ENCODE results near the gene USP5.

Gene USP5, protein sequence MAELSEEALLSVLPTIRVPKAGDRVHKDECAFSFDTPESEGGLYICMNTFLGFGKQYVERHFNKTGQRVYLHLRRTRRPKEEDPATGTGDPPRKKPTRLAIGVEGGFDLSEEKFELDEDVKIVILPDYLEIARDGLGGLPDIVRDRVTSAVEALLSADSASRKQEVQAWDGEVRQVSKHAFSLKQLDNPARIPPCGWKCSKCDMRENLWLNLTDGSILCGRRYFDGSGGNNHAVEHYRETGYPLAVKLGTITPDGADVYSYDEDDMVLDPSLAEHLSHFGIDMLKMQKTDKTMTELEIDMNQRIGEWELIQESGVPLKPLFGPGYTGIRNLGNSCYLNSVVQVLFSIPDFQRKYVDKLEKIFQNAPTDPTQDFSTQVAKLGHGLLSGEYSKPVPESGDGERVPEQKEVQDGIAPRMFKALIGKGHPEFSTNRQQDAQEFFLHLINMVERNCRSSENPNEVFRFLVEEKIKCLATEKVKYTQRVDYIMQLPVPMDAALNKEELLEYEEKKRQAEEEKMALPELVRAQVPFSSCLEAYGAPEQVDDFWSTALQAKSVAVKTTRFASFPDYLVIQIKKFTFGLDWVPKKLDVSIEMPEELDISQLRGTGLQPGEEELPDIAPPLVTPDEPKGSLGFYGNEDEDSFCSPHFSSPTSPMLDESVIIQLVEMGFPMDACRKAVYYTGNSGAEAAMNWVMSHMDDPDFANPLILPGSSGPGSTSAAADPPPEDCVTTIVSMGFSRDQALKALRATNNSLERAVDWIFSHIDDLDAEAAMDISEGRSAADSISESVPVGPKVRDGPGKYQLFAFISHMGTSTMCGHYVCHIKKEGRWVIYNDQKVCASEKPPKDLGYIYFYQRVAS
- long read RNA-seq, donor 1, transcript USP5-202 (20 exons, 3,083 nt) = major isoform, 9 of 10 reads
- long read RNA-seq, donor 1, partial matches to known transcripts = 0 of 10 reads
- long read RNA-seq, donor 1, other reads (novel, unspliced or antisense) = 0 of 10 reads
- long read RNA-seq, donor 2, partial matches to known transcripts = 0 of 1 reads
- long read RNA-seq, donor 2, other reads (novel, unspliced or antisense) = 0 of 1 reads
- long read RNA-seq, donor 3, partial matches to known transcripts = 7 of 7 reads
- long read RNA-seq, donor 3, other reads (novel, unspliced or antisense) = 0 of 7 reads
- long read RNA-seq, donor 4, partial matches to known transcripts = 5 of 5 reads
- long read RNA-seq, donor 4, other reads (novel, unspliced or antisense) = 0 of 5 reads
- long read RNA-seq, donor 5, transcript USP5-202 (20 exons, 3,083 nt) = major isoform, 7 of 9 reads
- long read RNA-seq, donor 5, partial matches to known transcripts = 0 of 9 reads
- long read RNA-seq, donor 5, other reads (novel, unspliced or antisense) = 0 of 9 reads
- long read RNA-seq, donor 6, transcript USP5-202 (20 exons, 3,083 nt) = major isoform, 6 of 14 reads
- long read RNA-seq, donor 6, partial matches to known transcripts = 6 of 14 reads
- long read RNA-seq, donor 6, other reads (novel, unspliced or antisense) = 0 of 14 reads
- long read RNA-seq, donor 7, partial matches to known transcripts = 25 of 26 reads
- long read RNA-seq, donor 7, other reads (novel, unspliced or antisense) = 0 of 26 reads
- long read RNA-seq, donor 8, partial matches to known transcripts = 13 of 17 reads
- long read RNA-seq, donor 8, other reads (novel, unspliced or antisense) = 0 of 17 reads

DNA sequence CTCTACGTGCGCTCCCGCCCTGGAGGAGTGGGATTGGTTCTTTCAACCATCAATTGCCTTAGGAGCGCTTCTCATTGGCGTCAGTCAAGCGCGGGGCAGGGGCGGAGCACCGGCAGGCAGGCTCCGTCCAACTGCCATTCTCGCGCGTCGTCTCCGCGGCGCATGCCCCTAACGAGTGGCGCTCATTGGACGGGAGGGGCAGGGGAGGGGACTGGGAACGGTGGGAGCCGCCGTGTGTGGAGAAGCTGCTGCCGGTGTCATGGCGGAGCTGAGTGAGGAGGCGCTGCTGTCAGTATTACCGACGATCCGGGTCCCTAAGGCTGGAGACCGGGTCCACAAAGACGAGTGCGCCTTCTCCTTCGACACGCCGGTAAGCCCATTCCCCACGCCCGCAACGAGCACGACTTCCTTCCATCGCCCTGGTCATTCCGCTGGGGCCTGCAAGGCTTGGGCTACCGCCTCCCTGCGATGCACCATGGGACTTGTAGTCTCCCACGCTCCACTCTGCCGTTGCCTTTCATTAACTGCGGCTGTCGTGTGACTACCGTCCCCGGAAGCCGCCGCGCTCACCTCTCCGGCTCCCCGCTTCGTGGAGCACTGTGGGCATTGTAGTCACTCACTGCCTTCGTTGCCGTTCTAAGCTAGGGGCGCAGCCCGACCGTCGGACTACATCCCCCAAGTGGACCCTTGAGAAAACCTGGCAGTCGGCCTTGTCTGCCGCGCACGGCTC is at the start of gene USP5:
TSS of gene USP5 (plus strand) at position 230 of the 730 bp plus-strand sequence. CDS start at position 260, 30 bp downstream.
- DNase-seq = peak; percentile 100

DNA sequence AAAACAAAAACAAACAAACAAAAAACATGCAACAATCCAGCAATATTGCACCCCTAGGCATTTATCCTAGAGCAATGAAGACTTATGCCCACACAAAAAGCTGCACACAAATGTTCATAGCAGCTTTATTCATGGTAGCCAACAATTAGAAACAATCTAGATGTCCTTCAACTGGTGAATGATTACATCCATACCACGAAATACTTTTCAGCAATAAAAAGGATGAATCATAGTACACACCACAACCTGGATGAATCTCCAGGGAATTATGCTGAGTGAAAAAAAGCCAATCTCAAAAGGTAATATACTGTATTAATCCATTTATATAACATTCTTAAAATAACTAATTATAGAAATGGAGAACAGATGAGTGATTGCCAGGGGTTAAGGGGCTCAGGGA is 44.8 kb upstream of the USP5 start:
- no peak for DNase-seq

DNA sequence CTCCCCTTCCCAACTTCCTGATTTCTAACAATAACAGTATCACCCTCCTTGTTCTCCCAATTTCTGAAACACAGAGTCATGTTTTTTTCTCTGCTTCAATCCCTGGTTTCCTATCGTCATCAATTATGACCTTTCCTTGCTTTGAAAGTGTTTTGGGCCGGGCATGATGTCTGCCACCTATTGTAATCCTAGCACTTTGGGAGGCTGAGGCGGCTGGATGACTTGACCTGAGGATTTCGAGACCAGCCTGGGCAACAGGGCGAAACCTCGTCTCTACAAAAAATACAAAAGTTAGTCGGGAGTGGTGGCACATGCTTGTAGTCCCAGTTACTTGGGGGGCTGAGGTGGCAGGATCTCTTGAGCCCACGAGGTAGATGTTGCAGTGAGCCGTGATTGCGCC is 42.9 kb upstream of the USP5 start:
- no peak for DNase-seq

DNA sequence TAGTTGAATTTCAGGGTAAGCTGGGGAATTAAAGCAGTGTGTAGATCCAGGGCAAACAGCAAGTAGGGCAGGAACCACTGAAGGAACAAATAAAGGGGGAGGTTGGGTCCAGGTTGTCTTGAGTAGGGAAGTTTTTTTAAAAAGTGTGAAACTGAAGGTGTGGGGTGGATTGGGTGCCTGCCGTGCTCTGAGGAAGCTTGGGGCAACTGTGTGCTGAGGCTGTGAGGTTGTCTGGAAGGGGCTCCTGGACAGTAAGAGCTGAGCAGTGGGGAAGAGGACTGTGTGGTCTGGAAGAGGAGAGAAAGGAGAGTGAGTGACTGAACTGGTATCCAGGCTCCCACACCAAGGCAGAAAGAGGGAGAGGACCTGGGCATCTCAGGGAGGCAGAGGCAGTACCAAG is 41.2 kb upstream of the USP5 start:
- DNase-seq = no peak

DNA sequence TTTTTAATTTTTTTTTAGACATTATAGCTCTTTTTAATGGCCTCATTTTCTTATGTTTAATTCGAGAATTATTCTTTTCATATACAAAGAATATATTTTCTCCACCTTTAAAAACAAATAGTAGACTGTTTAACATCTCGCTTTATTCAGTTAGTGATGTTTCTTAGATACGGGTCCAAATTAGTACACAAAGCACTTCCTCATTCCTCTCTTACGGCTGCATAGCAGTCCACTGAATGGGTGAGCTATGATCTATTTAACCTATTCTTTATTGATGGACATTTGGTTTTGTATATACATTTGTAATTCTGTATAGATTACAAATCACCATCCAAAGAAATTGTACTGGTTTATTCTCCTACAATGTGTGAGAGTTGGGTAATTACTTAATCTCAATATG is 38.6 kb upstream of the USP5 start:
- DNase-seq = no peak

DNA sequence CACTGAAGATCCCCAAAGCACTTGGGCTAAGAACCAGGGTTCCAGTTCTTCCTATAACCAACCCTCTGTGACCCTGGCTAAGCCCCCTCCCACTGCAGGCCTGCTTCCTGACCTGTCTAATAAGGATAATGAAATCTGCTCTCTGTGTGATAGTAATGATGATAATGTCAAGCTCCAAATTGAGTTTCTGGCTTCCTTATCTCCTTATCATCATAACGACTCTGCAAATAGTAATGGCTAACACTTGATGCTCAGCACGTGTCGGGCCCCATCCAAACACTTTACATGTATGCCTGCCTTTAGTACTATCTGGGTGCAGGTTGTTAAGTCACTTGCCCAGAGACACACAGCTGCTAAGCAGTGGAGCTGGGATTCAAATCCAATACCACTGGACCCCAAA is 35.4 kb upstream of the USP5 start:
- no peak for DNase-seq

DNA sequence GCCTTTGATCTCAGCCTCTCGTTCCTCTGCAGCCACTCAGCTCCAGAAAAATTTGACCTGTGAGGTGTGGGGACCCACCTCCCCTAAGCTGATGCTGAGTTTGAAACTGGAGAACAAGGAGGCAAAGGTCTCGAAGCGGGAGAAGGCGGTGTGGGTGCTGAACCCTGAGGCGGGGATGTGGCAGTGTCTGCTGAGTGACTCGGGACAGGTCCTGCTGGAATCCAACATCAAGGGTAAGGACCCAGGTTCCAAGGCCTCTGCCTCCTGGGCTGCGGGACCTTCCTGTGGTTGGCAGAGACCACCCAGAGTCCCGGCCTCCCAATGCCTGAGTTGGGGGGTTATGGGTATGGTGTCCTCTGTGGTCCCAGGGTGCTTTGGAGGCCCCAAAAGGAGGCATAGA is 34.9 kb upstream of the USP5 start:
- no peak for DNase-seq

DNA sequence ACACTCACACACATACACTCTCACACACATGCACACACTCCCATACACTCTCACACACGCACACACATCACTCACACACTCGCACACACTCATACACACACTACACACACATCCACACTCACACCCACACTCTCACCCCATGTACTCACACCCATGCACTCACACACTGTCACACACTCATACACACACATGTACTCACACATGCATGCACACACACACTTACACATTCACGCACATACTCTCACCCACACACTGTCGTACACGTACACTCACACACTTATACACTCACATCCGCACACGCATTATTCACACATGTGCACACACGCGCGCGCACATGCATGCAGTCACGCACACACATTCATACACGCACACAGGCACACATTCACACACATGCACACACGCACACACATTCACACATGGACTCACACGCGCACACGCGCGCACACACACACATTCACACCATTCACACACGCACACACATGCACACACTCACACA is 34.2 kb upstream of the USP5 start:
- no peak for DNase-seq

DNA sequence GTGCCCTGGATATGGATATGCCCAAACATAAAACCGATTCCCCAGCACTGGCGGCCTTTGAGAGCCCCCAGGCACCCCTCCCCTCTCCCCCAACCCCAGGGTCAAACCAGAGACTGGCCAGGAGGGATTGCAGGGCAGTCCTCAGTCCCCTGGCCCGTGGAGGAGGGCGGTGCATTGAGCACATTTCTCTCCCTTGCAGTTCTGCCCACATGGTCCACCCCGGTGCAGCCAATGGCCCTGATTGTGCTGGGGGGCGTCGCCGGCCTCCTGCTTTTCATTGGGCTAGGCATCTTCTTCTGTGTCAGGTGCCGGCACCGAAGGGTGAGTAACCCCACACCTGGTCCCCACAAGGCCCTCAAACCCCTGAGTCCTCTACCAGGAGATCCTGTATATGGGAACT is 33.7 kb upstream of the USP5 start:
- DNase-seq = peak; percentile 46

DNA sequence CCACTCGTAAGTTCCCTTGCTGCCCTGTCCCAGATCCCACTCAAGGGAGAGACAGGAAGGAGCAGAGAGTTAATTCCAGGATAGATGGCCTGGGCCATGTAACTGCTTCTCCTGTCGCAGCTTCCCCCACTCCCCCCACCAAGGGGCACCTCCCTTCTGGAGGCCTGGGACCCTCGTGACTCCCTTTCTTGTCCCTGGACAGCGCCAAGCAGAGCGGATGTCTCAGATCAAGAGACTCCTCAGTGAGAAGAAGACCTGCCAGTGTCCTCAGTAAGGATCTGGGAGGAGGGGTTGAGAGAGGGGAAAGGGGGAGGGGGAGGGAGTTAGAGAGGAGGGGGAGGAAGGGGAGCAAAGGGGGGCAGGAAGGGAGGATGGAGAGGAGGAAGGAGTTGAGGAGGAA is 33.3 kb upstream of the USP5 start:
- no peak for DNase-seq

DNA sequence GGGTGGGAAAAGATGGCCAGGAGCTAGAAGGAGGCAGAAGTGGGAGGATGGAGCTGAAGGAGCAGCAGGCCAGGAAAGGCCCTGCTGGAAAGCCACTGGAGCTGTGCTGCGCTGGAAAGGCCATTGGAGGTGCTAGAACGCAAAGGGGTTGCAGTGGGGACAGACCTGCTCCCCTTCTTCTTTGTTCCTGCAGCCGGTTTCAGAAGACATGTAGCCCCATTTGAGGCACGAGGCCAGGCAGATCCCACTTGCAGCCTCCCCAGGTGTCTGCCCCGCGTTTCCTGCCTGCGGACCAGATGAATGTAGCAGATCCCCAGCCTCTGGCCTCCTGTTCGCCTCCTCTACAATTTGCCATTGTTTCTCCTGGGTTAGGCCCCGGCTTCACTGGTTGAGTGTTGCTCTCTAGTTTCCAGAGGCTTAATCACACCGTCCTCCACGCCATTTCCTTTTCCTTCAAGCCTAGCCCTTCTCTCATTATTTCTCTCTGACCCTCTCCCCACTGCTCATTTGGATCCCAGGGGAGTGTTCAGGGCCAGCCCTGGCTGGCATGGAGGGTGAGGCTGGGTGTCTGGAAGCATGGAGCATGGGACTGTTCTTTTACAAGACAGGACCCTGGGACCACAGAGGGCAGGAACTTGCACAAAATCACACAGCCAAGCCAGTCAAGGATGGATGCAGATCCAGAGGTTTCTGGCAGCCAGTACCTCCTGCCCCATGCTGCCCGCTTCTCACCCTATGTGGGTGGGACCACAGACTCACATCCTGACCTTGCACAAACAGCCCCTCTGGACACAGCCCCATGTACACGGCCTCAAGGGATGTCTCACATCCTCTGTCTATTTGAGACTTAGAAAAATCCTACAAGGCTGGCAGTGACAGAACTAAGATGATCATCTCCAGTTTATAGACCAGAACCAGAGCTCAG is 32.6 kb upstream of the USP5 start:
- no peak for DNase-seq

DNA sequence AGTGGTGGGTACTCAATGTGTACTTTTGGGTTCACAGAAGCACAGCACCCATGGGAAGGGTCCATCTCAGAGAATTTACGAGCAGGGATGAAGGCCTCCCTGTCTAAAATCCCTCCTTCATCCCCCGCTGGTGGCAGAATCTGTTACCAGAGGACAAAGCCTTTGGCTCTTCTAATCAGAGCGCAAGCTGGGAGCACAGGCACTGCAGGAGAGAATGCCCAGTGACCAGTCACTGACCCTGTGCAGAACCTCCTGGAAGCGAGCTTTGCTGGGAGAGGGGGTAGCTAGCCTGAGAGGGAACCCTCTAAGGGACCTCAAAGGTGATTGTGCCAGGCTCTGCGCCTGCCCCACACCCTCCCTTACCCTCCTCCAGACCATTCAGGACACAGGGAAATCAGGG is 31.8 kb upstream of the USP5 start:
- peak; percentile 49 for DNase-seq

DNA sequence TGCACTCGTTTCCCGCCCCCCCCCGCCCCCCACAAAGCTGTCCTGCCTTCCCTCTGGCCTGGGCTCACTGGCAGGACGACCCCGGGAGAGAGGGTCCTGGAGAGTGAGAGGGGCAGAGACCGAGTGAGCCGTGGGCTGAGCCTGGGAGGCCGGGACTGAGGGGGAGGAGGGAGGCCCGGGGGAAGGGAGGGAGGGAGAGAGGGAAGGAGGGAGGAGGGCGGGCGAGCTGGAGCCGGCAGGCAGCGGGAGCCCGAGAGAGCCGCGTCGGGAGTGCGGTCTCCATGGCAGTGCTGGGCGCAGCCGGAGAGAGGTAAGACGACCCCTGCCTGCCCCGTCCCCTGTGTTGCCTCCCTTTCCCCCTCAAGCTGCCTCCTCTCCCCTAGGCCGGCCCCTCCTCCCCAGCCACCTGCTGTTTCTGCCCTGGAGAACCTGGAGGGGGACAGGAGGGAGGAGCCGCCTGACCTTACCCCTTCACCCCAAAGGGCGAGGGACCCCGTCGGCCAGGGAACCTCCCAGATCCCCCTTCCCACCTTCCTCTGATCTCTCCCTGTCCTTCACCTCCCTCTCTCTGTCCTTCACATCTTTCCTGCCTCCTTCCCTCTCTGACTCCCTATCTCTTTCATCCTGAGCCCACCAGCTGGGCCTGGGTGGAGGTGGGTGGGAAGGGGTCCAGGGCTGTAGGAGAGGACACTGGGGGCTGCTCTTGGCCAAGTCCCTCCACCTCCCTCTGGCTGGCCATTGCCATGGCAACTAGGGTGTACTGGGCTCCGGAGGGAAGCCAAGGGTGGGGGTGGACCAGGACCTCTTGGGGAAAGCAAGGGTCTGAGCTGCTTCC is 30.1 kb upstream of the USP5 start, which contains the start of gene GPR162:
TSS of gene GPR162 (plus strand) at position 231 of the 835 bp plus-strand sequence. CDS start 2,078 bp downstream, outside the sequence.
- peak; percentile 62 for DNase-seq

DNA sequence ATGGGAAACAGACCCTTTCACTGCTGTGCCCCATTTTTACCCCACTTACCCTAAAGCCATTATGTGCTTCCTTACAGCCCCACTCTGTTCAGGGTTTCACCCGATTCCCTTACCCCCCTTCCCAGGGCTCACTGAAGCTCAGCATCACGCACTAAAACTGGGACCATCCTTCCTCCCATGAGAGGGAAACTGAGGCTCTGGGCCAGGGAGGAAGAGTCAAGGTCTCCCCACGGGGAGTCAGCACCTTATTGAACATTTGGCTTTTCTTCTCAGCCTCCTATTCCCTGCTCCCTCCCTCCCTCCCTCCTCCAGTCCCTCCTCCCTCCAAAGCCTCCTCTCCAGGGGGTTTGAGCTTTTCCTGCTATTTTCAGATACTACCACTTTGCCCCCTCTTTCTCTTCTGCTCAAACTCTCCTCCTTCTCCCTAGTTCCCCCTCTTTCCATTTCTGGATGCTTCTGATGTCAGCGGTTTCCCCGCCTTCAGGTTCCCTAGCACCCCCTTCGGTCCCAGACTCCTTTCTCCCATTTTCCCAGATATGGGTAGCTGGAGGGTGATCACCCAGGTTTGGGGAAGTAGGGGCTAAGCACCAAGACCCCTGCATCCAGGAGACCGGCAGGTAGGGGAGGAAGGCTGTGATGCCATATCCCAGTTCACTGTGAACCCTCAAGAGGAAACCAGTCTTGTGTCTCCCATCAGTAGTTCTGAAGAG is 29.4 kb upstream of the USP5 start:
- no peak for DNase-seq

DNA sequence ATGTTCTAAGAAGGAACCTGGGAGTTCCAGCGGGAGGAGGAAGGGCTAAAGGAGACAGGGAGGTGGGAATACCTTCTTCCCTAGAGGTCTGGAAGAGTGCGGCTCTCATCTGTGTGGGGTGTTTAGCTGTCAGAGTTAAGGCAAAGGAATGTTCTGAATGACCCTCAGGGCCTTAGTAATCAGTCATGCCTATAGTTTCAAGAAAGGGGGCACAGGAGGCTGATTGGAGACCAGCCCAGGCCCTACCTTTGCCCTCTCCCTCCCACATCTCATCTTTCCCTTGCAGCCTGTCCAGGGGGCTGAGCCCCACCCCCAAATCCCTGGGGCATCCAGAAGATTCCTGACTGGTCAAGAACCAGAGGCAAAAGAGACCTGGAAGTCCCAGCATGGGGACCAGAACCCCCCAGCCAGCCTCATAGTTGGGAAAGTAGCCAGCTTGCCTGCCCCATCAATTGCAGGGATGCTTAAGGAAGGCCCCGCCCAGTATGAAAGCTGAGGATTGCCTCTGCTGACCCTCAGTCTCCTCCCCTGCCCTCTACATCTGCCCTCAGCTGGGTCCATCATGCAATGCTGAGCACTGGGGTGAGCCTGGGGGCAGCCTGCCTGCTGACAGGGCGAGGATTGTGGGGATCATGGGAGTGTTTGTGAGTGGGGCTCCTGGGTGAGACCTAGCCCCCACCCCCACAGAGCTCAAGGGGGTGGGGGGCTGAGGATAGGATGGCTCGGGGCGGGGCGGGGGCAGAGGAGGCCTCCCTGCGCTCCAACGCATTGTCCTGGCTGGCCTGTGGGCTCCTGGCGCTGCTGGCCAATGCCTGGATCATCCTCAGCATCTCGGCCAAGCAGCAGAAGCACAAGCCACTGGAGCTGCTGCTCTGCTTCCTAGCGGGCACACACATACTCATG is 28.5 kb upstream of the USP5 start:
- DNase-seq = peak; percentile 33

DNA sequence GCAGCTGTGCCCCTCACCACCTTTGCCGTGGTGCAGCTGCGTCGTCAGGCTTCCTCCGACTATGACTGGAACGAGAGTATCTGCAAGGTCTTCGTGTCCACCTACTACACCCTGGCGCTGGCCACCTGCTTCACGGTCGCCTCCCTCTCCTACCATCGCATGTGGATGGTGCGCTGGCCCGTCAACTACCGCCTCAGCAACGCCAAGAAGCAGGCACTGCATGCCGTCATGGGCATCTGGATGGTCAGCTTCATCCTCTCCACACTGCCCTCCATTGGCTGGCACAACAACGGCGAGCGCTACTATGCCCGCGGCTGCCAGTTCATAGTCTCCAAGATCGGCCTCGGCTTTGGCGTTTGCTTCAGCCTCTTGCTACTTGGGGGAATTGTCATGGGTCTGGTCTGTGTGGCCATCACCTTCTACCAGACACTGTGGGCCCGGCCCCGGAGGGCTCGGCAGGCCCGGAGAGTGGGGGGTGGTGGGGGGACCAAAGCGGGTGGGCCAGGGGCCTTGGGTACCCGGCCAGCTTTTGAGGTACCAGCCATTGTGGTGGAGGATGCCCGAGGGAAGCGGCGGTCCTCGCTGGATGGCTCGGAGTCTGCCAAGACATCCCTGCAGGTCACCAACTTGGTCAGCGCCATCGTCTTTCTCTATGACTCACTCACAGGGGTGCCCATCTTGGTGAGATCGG is 27.7 kb upstream of the USP5 start:
- no peak for DNase-seq
